ENCODE results near the gene ZYX.
"Not testable (repeated sequence)": the region's sequence is repeated elsewhere in the genome, so short reads cannot be mapped to it uniquely, and the experiment has no call there.

The ZYX gene

DNA sequence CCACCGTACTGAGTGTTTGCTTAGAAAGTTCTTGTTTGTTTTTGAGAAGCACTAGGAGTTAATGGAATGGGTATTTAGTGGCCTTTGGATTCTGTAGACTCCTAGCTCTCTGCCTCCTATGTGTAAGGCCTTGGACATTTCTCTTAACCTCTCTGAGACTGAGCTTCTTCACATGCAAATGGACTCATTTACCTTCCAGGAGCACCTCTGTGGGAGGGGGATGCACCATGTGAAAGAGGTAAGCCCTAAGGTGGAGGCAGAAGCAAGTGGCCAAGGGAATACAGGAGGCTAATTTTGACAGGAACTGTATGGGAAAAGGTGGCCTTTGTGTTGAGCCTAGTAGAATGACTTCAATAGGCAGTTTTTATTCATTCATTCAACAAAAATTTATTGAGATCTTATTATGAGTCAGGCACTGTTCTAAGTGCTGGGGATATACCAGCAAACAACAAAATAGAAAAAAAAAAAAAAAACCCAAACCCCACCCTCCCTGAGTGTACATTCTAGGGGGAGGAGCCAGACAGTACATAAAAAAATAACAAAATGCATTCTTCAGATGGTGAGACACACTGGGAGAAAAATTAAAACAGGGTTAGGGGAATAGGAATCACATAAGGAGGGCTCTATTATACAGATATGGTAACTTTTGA is 36.7 kb downstream of the ZYX start:
- no peak for DNase-seq (ENCODE audit: low spot score)

- no peak for DNase-seq (ENCODE audit: low spot score)
Measured at GRCh38 chr7:143418681-143419458, 37.7 kb downstream of the ZYX start.

GRCh38 chr7:143419880-143420279 is 38.7 kb downstream of the ZYX start:
- no peak for DNase-seq (ENCODE audit: low spot score)

DNA sequence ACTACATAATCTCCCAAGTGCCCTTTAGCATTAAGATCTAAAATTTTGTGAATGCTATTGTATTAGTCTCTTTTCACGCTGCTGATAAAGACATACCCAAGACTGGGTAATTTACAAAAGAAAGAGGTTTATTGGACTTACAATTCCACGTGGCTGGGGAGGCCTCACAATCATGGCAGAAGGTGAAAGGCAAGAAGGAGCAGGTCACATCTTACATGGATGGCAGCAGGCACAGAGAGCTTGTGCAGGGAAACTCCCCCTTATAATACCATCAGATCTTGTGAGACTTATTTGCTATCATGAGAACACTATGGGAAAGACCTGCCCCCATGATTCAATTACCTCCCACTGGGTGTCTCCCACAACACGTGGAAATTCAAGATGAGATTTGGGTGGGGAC is 39.5 kb downstream of the ZYX start:
- not testable (repeated sequence) for DNase-seq (ENCODE audit: low spot score)

DNA sequence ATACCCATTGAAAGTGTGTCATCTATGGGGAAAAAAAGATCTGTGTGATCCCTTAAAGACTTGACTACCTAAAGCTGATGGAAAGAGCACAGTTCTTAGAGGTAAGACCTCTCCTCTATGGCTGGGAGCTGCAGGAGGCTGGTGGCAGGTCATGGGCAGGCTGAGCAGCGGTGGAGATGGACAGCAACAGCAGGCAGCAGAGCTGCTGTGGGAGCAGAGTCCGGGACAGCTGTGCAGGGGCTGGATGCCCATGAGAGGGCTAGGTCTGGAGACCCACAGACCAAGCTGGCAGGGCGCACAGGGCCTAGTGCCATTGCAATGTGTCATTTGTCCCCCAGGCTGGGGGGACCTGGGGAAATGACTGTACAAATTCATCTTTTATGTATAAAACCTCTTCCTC is 40.9 kb downstream of the ZYX start:
- no peak for DNase-seq (ENCODE audit: low spot score)

DNA sequence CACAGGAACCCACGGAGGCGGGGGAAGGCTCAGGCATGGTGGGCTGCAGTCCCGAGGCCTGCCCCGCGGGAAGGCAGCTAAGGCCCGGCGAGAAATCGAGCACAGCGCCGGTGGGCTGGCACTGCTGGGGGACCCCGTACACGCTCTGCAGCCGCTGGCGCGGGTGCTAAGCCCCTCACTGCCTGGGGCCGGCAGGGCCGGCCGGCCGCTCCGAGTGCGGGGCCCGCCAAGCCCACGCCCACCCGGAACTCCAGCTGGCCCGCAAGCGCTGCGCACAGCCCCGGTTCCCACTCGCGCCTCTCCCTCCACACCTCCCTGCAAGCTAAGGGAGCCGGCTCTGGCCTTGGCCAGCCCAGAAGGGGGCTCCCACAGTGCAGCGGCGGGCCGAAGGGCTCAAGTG is 43.3 kb downstream of the ZYX start:
- DNase-seq (ENCODE audit: low spot score) = not testable (repeated sequence)

DNA sequence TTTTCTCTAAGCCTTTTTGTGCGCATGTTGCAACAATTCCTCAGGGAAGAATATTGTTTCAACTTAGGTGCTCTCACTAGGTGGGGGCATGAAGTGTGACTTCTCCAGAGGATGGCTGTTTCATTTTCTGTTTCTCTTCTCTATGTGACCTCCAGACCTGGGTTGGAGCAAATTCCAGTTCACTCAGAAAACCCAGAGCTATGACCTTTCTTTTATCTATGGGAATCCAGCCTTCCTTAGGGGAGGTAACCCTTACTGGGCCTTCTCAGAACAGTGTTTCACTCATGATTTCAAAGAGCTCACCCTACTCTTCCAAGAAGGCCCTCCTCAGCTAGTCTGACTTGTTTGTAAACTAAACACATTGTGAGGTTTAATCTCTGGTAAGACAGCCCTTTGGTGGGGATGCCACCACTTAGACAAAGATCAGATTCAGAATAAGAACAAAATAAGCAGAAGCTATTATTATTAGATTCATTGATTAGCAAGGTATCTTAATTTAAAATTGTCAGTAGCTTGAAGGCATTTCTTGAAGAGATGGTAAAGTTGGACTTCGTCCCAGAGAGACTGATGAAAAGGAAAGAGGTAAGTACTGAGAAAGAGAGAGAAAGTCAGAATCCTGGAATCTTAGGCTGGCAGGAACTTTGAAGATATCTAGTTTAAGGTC is 45.5 kb downstream of the ZYX start:
- DNase-seq (ENCODE audit: low spot score) = no peak

GRCh38 chr7:143429770-143430698 is 48.9 kb downstream of the ZYX start:
- no peak for DNase-seq (ENCODE audit: low spot score)

- no peak for DNase-seq (ENCODE audit: low spot score)
Measured at GRCh38 chr7:143431109-143431508, 50.0 kb downstream of the ZYX start.

GRCh38 chr7:143433759-143434158 is 52.6 kb downstream of the ZYX start:
- DNase-seq (ENCODE audit: low spot score) = no peak

DNA sequence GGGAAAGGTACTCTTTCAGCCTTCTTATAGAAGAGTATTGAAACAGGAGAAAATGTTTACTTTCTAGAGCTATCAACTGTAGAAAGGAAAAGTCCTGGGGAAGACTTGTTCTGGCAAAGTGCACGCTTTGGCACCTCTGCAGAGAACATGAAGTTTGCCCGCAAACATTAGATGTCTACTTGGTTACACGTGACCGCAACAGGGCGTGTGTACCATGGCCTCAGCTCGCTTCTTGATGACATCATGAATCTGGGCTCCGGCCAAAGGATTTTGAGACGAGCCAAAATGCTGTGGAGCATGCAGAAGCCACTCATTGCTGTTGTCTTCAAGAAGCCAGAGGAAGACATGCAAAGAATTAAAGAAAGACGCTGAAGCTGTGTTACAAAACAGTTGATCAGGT is 53.5 kb downstream of the ZYX start:
- no peak for DNase-seq (ENCODE audit: low spot score)

- no peak for DNase-seq (ENCODE audit: low spot score)
Measured at GRCh38 chr7:143435266-143435665, 54.1 kb downstream of the ZYX start.

- no peak for DNase-seq (ENCODE audit: low spot score)
Measured at GRCh38 chr7:143436325-143436946, 55.3 kb downstream of the ZYX start.

GRCh38 chr7:143437578-143437977 is 56.4 kb downstream of the ZYX start:
- DNase-seq (ENCODE audit: low spot score) = no peak

DNA sequence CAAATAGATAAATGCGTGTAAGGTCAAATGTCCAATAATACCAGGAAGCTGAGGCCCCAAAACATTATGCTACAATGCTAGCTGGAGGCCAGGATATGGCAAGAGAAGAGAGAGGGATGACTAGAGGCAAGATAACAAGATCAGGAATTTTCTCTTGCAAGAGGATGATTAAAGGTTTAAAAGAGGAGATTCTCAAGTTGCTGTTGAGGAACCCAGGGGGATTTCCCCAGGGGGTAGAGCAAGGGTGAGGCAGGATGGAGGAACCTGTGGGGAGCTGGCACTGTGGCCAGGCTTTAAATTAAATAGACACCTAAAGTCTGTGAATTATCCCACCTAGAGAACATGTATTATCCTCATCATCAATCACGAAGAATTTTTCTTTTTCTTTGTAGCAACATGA is 58.7 kb downstream of the ZYX start:
- DNase-seq (ENCODE audit: low spot score) = no peak
